CD4-positive, alpha-beta memory T cell (primary cell): ENCODE measurements around the gene NFATC2. TPM values are rescaled to one million over a fixed set of nuclear protein-coding genes. Genes with fewer than 3 reads are reported as not detected.
"Not testable (repeated sequence)": the region's sequence is repeated elsewhere in the genome, so short reads cannot be mapped to it uniquely, and the experiment has no call there.

Experiments used
- CTCF ChIA-PET: fragments of 350-600 bp; sonication (Branson Sonifier 250); formaldehyde crosslinking; loops from one replicate; lab custom pipeline; 2021; ENCODE audit warnings: inconsistent platforms; ENCODE audit not compliant: partially characterized antibody; lab: Charles Lee
- POLR2A ChIA-PET: fragments of 350-600 bp; sonication (Branson Sonifier 250); formaldehyde crosslinking; loops from one replicate; lab custom pipeline; 2021; ENCODE audit not compliant: partially characterized antibody; lab: Charles Lee
- DNase-seq, 5 donors: peaks; one replicate each; pipeline versions ENCODE4 v3.0.0 to v3.0.0-alpha.2; 2020 to 2022; ENCODE audit warnings: mixed read lengths in 1 of 5
- H3K27ac ChIP-seq: one replicate; pipeline ENCODE4 v1.7.0; 2013; ENCODE audit warnings: low read depth, low read length
- H3K27me3 ChIP-seq: 2 replicates; pipeline ENCODE4 v1.7.0; 2013; ENCODE audit warnings: mild to moderate bottlenecking, low read length, moderate library complexity; ENCODE audit not compliant: insufficient read depth
- H3K36me3 ChIP-seq: 2 replicates; pipeline ENCODE4 v1.7.0; 2013; ENCODE audit warnings: mild to moderate bottlenecking, low read length, moderate library complexity; ENCODE audit not compliant: insufficient read depth
- H3K4me1 ChIP-seq: 2 replicates; pipeline ENCODE4 v1.7.0; 2013; ENCODE audit warnings: mild to moderate bottlenecking, low read length, moderate library complexity; ENCODE audit not compliant: insufficient read depth
- H3K4me3 ChIP-seq, 2 donors: one replicate each; pipeline ENCODE4 v1.7.0; 2013; ENCODE audit warnings: low read length in 2 of 2, mild to moderate bottlenecking in 1 of 2
- H3K9me3 ChIP-seq, 2 donors: one replicate each; pipeline ENCODE4 v1.7.0; 2013; ENCODE audit warnings: low read length in 2 of 2, control low read depth in 1 of 2; ENCODE audit not compliant: control insufficient read depth in 1 of 2
- H3K27ac Mint-ChIP-seq, 7 donors: one replicate each; pipeline ENCODE4 v1.8.0; 2020 to 2021; ENCODE audit warnings: mixed read lengths in 7 of 7, mild to moderate bottlenecking in 6 of 7, inconsistent platforms in 3 of 7, moderate library complexity in 3 of 7
- H3K27me3 Mint-ChIP-seq, 2 donors: one replicate each; pipeline ENCODE4 v1.8.0; 2020 to 2021; ENCODE audit warnings: mixed read lengths in 2 of 2
- H3K36me3 Mint-ChIP-seq, 2 donors: one replicate each; pipeline ENCODE4 v1.8.0; 2020 to 2021; ENCODE audit warnings: mixed read lengths in 2 of 2, inconsistent platforms in 1 of 2, mild to moderate bottlenecking in 1 of 2
- H3K4me1 Mint-ChIP-seq, 4 donors: one replicate each; pipeline ENCODE4 v1.8.0; 2020 to 2021; ENCODE audit warnings: mixed read lengths in 4 of 4, mild to moderate bottlenecking in 1 of 4
- H3K4me3 Mint-ChIP-seq, 8 donors: one replicate each; pipeline ENCODE4 v1.8.0; 2020 to 2021; ENCODE audit warnings: mixed read lengths in 8 of 8, mild to moderate bottlenecking in 7 of 8, moderate library complexity in 6 of 8, inconsistent platforms in 3 of 8
- H3K9me3 Mint-ChIP-seq, 8 donors: one replicate each; pipeline ENCODE4 v1.8.0; 2020 to 2021; ENCODE audit warnings: mixed read lengths in 8 of 8, mild to moderate bottlenecking in 5 of 8, inconsistent platforms in 3 of 8, moderate library complexity in 1 of 8
- intact Hi-C: fragments of 100-400 bp; cut with micrococcal nuclease; formaldehyde crosslinking; loops from one replicate; pipeline ENCODE4 v1.15.1; 2023
- polyA plus RNA-seq, 2 donors: library from polyadenylated mRNA; unstranded; fragments of 300-500 nt; fragmentation: Illumina TruSeq; gene quantifications; one replicate each; pipeline ENCODE4 v1.2.3, GENCODE V29; 2021
- total RNA-seq, 2 experiments: library from RNA; stranded (reverse); gene quantifications; one replicate each; pipeline ENCODE4 v1.2.3, GENCODE V29; 2021

NFATC2 gene
- total and polyA plus RNA-seq, 4 experiments from 2014 or later = 14.0 to 71.6 (median 53.7) TPM

- H3K4me3 ChIP-seq, DNase-seq, H3K4me3 Mint-ChIP-seq, intact Hi-C loops, H3K27me3 Mint-ChIP-seq, H3K27ac ChIP-seq, H3K27me3 ChIP-seq, H3K9me3 Mint-ChIP-seq, H3K9me3 ChIP-seq, POLR2A ChIA-PET: not testable (repeated sequence)
- Histone ChIP-seq H3K36me3 (peaks cover 28% of the 10 kb centered on the region), H3K4me1 (peaks cover 46% of the 10 kb centered on the region)
- Mint-ChIP-seq H3K4me1 (peaks cover 40 to 74% (median 58%) of the 10 kb centered on the region in 4 donors), H3K27ac (peak overlapping the region in 3 of 7 donors; percentile 2 to 94 (median 61)), H3K36me3 (peaks cover 58 to 71% of the 10 kb centered on the region in 2 donors)
- CTCF ChIA-PET = interaction anchor here (1.1 kb wide), 1 partner anchor 90 kb away, joined by 4 read pairs; no protein-coding TSS in a partner anchor
Measured at GRCh38 chr20:51476106-51476505, 66.4 kb downstream of the NFATC2 start.

GRCh38 chr20:51473771-51474170, 68.7 kb downstream of the NFATC2 start:
- H3K36me3 ChIP-seq = peaks cover 40% of the 10 kb centered on the region

GRCh38 chr20:51473256-51473655, 69.3 kb downstream of the NFATC2 start:
- POLR2A ChIA-PET = no interaction called here
- Histone ChIP-seq H3K36me3 (peaks cover 45% of the 10 kb centered on the region), H3K27me3 (no peaks in the 10 kb centered on the region)

More at GRCh38 chr20:51473771-51474170, 68.7 kb downstream of the NFATC2 start:
- peaks cover 46% of the 10 kb centered on the region for H3K4me1 ChIP-seq
- Mint-ChIP-seq H3K36me3 (peaks cover 72 to 80% of the 10 kb centered on the region in 2 donors), H3K9me3 (peaks cover 0 to 3% (median 0%) of the 10 kb centered on the region in 8 donors), H3K4me3 (no peak overlapping the region), H3K4me1 (peaks cover 37 to 72% (median 55%) of the 10 kb centered on the region in 4 donors), H3K27me3 (no peaks in the 10 kb centered on the region), H3K27ac (peak overlapping the region in 5 of 7 donors; percentile 7 to 49 (median 37))
- no peaks in the 10 kb centered on the region for H3K27me3 ChIP-seq
- POLR2A ChIA-PET = interaction anchor here (1.6 kb wide), 1 partner anchor 41 kb away, joined by 4 read pairs; no protein-coding TSS in a partner anchor
- DNase-seq = no peak
- CTCF ChIA-PET = no interaction called here
- intact Hi-C loops = no loop called here
- no peaks in the 10 kb centered on the region for H3K9me3 ChIP-seq
- H3K27ac ChIP-seq = no peak overlapping the region
- H3K4me3 ChIP-seq = no peak overlapping the region

GRCh38 chr20:51470907-51471411, 71.6 kb downstream of the NFATC2 start:
- H3K27ac ChIP-seq = peak overlapping the region; percentile 36
- peaks cover 51% of the 10 kb centered on the region for H3K36me3 ChIP-seq
- Mint-ChIP-seq H3K27ac (peak overlapping the region; percentile 45 to 87 (median 77)), H3K4me3 (peak overlapping the region in 6 of 8 donors; percentile 6 to 55 (median 20)), H3K4me1 (peaks cover 24 to 56% (median 38%) of the 10 kb centered on the region in 4 donors), H3K27me3 (no peaks in the 10 kb centered on the region), H3K36me3 (peaks cover 52 to 73% of the 10 kb centered on the region in 2 donors), H3K9me3 (peaks cover 0 to 3% (median 0%) of the 10 kb centered on the region in 8 donors)
- ChIA-PET POLR2A (interaction anchor here (0.6 to 2.6 kb wide), 4 partner anchors 30 to 72 kb away, joined by 3 to 9 read pairs (median 3); partner anchors contain the start of gene NFATC2), CTCF (interaction anchor here (0.9 to 1.2 kb wide), 2 partner anchors 85 to 164 kb away, joined by 3 to 4 read pairs; no protein-coding TSS in a partner anchor)
- peak in 3 of 5 donors; percentile 7 to 11 (median 10) for DNase-seq
- H3K4me1 ChIP-seq = peaks cover 32% of the 10 kb centered on the region
- H3K27me3 ChIP-seq = no peaks in the 10 kb centered on the region
- intact Hi-C loops = no loop called here
- no peaks in the 10 kb centered on the region for H3K9me3 ChIP-seq
- no peak overlapping the region for H3K4me3 ChIP-seq

More at GRCh38 chr20:51473256-51473655, 69.3 kb downstream of the NFATC2 start:
- peaks cover 0 to 3% (median 0%) of the 10 kb centered on the region in 8 donors for H3K9me3 Mint-ChIP-seq
- CTCF ChIA-PET = interaction anchor here (0.8 kb wide), 1 partner anchor 87 kb away, joined by 4 read pairs; no protein-coding TSS in a partner anchor
- H3K4me3 Mint-ChIP-seq = no peak overlapping the region
- no peaks in the 10 kb centered on the region for H3K9me3 ChIP-seq
- peaks cover 33 to 67% (median 50%) of the 10 kb centered on the region in 4 donors for H3K4me1 Mint-ChIP-seq
- H3K36me3 Mint-ChIP-seq = peaks cover 67 to 75% of the 10 kb centered on the region in 2 donors
- H3K27me3 Mint-ChIP-seq = no peaks in the 10 kb centered on the region
- no peak overlapping the region for H3K4me3 ChIP-seq
- intact Hi-C loops = no loop called here
- H3K27ac Mint-ChIP-seq = peak overlapping the region in 2 of 7 donors; percentile 48 to 79
- DNase-seq = no peak
- no peak overlapping the region for H3K27ac ChIP-seq
- peaks cover 41% of the 10 kb centered on the region for H3K4me1 ChIP-seq

GRCh38 chr20:51470499-51470820, 72.1 kb downstream of the NFATC2 start:
- intact Hi-C loops = no loop called here
- Mint-ChIP-seq H3K27ac (peak overlapping the region; percentile 32 to 87 (median 77)), H3K9me3 (peaks cover 0 to 2% (median 0%) of the 10 kb centered on the region in 8 donors), H3K4me1 (peaks cover 24 to 56% (median 37%) of the 10 kb centered on the region in 4 donors), H3K36me3 (peaks cover 51 to 72% of the 10 kb centered on the region in 2 donors), H3K27me3 (no peaks in the 10 kb centered on the region), H3K4me3 (peak overlapping the region in 2 of 8 donors; percentile 48 to 55)
- no peak for DNase-seq
- no peaks in the 10 kb centered on the region for H3K9me3 ChIP-seq
- POLR2A ChIA-PET = interaction anchor here (1.2 to 2.6 kb wide), 2 partner anchors 46 to 71 kb away, joined by 3 to 9 read pairs; partner anchors contain the start of gene NFATC2
- no peak overlapping the region for H3K4me3 ChIP-seq
- no peaks in the 10 kb centered on the region for H3K27me3 ChIP-seq
- H3K4me1 ChIP-seq = peaks cover 32% of the 10 kb centered on the region
- H3K36me3 ChIP-seq = peaks cover 52% of the 10 kb centered on the region
- CTCF ChIA-PET = interaction anchor here (1.2 kb wide), 1 partner anchor 85 kb away, joined by 4 read pairs; no protein-coding TSS in a partner anchor
- peak overlapping the region; percentile 36 for H3K27ac ChIP-seq

- H3K36me3 Mint-ChIP-seq = peaks cover 51 to 74% of the 10 kb centered on the region in 2 donors
- intact Hi-C loops = no loop called here
- no peaks in the 10 kb centered on the region for H3K9me3 ChIP-seq
- H3K4me1 ChIP-seq = peaks cover 32% of the 10 kb centered on the region
- DNase-seq = no peak
- H3K27me3 Mint-ChIP-seq = no peaks in the 10 kb centered on the region
- H3K36me3 ChIP-seq = peaks cover 52% of the 10 kb centered on the region
- POLR2A ChIA-PET = interaction anchor here (1.2 to 2.6 kb wide), 2 partner anchors 11 to 72 kb away, joined by 3 to 9 read pairs; partner anchors contain the start of gene NFATC2
- peak overlapping the region; percentile 32 to 87 (median 72) for H3K27ac Mint-ChIP-seq
- peak overlapping the region in 1 of 8 donors; percentile 22 for H3K4me3 Mint-ChIP-seq
- H3K9me3 Mint-ChIP-seq = peaks cover 0 to 2% (median 0%) of the 10 kb centered on the region in 8 donors
- H3K27ac ChIP-seq = no peak overlapping the region
- CTCF ChIA-PET = interaction anchor here (1.2 to 1.8 kb wide), 2 partner anchors 84 kb away, joined by 4 to 5 read pairs; no protein-coding TSS in a partner anchor
- no peaks in the 10 kb centered on the region for H3K27me3 ChIP-seq
- peaks cover 24 to 57% (median 40%) of the 10 kb centered on the region in 4 donors for H3K4me1 Mint-ChIP-seq
- no peak overlapping the region for H3K4me3 ChIP-seq
Measured at GRCh38 chr20:51469578-51470498, 72.7 kb downstream of the NFATC2 start.
